NCI-H345 treated with DMSO at 0.1 percent for 48 hours (cell line): ENCODE measurements around the gene TMEM120B.

Experiments
- DNase-seq: peaks from one replicate; lab custom pipeline; 2025; ENCODE audit not compliant: unreplicated experiment; lab: John Stamatoyannopoulos, UW

The TMEM120B gene

GRCh38 chr12:121801595-121802484 is 89.3 kb downstream of the TMEM120B start:
- DNase-seq, result peak; percentile 65

GRCh38 chr12:121802485-121802842 is 89.9 kb downstream of the TMEM120B start:
- DNase-seq, result peak; percentile 80

- peak; percentile 99 for DNase-seq
These were observed 90.5 kb downstream of the TMEM120B start for GRCh38 chr12:121802843-121803698.

GRCh38 chr12:121803861-121804416 is 91.4 kb downstream of the TMEM120B start, which contains the start of gene SETD1B:
SETD1B (plus strand) TSS chr12:121804009; CDS start chr12:121804738, 729 bp downstream.
- DNase-seq, result no peak

- peak; percentile 8 for DNase-seq
These were observed 92.0 kb downstream of the TMEM120B start for GRCh38 chr12:121804417-121805111.

GRCh38 chr12:121805171-121806008 is 92.8 kb downstream of the TMEM120B start:
- DNase-seq, result peak; percentile 5

GRCh38 chr12:121806009-121806545 is 93.5 kb downstream of the TMEM120B start:
- DNase-seq, result no peak

- DNase-seq, result no peak
These were observed 94.2 kb downstream of the TMEM120B start for GRCh38 chr12:121806546-121807423.

GRCh38 chr12:121807642-121808347 is 95.2 kb downstream of the TMEM120B start:
- no peak for DNase-seq

GRCh38 chr12:121808623-121809022 is 96.1 kb downstream of the TMEM120B start:
- DNase-seq, result no peak

- no peak for DNase-seq
These were observed 97.2 kb downstream of the TMEM120B start for GRCh38 chr12:121809712-121810116.

- no peak for DNase-seq
These were observed 97.8 kb downstream of the TMEM120B start for GRCh38 chr12:121810234-121810817.

- no peak for DNase-seq
These were observed 98.4 kb downstream of the TMEM120B start for GRCh38 chr12:121810833-121811433.

GRCh38 chr12:121811434-121812319 is 99.1 kb downstream of the TMEM120B start:
- DNase-seq, result peak; percentile 84

- no peak for DNase-seq
These were observed 99.8 kb downstream of the TMEM120B start for GRCh38 chr12:121812320-121812871.
